ENCODE results near the gene CAND2.
"Not testable (repeated sequence)": the region's sequence is repeated elsewhere in the genome, so short reads cannot be mapped to it uniquely, and the experiment has no call there.

Gene CAND2

DNA sequence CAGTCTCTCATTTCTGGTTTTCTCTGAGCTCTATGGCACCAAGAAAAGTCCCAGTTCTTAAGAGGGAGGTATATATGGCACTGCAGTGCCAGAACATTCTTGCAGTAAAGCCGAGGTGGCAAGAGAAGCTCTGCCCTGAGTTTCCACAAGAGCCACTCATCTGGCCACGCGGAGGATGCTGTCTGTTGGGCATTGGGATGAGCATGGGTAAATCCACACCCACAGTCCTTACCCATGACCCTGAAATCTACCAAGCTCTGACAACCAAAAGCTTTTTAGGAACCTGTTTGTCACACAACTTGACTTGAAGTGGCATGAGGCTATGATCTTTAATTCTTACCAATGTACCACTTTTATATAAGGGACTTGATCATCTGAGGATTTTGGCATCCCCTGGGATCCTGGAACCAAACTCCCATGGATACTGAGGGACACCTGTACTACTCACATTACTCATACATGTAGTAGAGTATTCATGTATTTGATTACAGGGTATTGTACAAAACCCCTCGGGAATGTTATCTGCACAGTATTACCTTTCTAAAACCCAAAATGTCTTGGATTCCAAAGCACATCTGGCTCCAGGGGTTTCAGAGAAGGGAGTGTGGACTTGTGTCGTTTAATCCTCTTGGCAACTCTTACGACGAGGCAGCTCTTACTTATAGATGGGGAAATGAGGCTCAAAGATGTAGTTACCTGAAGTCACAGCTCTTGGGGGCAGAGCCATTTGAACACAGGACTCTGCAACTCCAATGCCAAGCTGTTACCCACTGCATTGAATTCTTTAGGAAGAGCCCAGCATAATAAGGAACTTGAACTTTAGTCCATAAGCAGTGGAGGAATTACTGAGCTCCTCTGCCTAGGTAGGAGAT lies 36.1 kb downstream of the CAND2 start:
- DNase-seq, result no peak

- DNase-seq, result no peak
These were observed 37.0 kb downstream of the CAND2 start for GRCh38 chr3:12833222-12834161.

DNA sequence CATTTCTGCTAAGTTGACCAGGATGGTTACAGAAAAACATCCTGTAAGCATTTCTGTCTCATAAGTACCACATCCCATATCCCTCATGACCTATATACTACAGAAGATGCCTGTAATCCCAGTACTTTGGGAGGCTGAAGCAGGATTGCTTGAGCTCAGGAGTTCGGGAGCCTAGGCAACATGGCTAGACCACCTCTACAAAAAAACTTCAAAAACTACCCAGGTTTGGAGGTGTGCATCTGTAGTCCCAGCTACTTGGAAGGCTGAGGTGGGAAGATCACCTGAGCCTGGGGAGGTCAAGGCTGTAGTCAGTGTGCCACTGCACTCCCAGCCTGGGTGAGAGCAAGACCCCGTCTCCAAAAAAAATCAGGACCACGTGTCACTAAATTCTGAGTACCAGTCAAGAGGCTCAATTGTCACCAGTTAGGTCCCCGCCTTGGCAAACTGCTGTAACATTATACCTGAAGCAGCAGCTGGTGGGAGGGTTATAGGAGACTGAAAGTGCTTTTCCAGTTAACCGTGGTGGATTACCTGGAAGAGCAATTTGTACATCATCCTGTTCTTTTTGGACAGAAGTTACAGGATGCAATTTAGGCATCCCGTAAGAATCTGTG lies 38.7 kb downstream of the CAND2 start:
- DNase-seq, result no peak

GRCh38 chr3:12837295-12837986 lies 41.0 kb downstream of the CAND2 start:
- no peak for DNase-seq

- DNase-seq, result no peak
These were observed 41.9 kb downstream of the CAND2 start for GRCh38 chr3:12838179-12838965.

DNA sequence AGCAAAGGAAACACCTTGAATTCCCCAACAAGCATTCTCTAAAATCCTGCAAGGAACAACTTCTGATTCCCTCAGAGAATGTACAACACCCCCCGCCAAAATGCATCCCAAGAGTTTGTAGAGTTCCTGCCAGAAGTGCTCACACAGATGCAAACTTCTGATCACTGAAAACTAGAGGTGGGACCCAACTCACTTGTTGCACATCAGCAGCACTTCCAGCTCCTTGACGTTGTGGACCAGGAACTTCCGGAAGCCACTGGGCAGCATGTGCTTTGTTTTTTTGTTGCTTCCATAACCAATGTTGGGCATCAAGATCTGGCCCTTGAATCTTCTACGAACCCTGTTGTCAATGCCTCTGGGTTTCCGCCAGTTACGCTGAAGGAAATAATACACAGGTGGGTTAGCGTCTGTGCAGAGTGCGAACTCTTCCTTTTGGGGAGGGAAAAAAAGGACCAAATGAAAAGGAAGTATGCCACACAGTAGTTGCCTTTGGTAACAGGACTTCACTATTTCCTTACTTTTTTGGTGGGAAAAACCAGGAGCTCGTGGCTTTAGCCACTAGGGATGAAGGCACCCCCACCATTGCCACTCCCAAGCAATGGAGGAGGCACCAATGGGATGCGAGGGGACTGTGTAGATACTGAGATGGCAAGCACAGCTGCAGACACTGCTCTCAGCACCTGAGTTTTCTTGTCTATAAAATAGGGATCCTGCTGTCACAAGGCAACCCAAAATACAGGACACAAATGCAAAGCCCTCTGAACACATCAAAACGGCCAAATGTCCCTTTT lies 42.9 kb downstream of the CAND2 start:
- DNase-seq, result no peak

DNA sequence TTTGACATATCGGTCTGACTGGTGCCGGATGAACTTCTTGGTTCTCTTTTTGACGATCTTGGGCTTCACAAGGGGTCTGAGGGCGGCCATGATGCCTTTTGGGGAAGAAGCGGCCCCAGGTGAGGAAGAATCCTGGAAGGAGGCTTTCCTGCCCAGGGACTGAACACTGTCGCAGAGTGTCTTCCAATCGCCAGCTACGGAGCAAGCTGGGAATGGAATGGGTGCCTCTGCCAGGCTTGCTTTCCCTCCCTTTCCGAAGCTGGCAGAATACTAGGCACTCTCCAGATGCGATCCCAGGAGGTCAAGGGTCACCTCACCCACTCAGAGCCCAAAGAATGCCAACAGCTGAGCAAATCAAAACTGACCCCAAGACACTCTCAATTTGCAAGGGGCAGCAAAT lies 43.7 kb downstream of the CAND2 start:
- DNase-seq, result not testable (repeated sequence)

- peak; percentile 32 for DNase-seq
These were observed 44.2 kb downstream of the CAND2 start for GRCh38 chr3:12840591-12841148.

DNA sequence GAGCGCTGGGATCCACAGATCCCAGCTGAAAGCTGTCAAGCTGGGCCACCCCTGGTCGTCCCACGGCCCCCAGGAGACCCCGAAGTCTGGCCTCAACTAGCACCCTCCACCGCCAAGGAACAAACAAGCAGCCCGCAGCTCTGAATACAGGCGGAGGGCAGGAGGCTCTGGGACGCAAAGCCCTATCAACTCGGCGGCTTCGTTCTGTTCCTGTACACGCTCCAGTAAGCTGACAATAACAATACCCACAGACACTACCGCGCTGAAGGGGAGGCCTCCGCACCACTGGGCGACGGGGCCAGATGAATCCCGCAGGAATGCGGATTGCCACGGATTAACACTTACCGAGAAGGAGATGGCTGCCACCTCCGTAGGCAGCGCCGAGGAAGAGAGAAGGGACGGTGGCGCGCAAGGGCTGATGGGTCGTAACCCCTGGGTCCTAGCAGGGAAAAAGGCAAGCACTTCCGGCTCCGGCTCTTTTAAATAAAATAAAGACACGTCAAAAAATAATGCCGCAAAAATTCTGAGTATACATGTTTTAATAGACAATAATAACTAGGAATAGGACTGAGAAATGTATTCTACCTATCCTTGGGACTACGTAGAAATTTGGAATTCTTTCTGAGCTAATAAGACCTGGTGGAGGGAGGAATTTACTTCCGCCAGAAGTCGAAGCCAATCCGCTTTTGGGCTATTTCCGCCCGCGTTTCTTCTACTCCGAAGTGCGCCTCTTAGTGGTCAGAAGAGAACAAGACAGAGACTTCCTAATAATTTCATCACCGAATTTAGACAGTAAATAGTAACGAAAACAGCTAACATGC lies 44.9 kb downstream of the CAND2 start, which contains the start of gene RPL32:
TSS of gene RPL32 (minus strand) at position 417 of the 821 bp plus-strand sequence. CDS start 1,328 bp downstream, outside the sequence.
- DNase-seq, result peak; percentile 96

DNA sequence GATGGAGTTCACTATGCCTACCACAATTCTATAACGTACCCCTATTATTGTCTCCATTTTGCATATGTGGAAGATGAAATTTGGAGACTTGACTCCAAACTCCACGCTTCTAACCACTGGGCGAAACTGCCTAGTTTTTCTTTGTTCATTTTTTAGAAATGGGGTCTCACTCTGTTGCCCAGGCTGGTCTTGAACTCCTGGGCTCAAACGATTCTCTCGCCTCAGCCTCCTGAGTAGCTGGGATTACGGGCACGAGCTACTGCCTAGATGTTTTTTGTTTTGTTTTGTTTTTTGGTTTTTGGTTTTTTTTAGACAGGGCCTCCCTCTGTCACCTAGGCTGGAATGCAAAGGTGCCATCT lies 45.5 kb downstream of the CAND2 start:
- DNase-seq, result no peak

GRCh38 chr3:12842469-12842868 lies 46.0 kb downstream of the CAND2 start:
- no peak for DNase-seq

- peak; percentile 58 for DNase-seq
These were observed 49.3 kb downstream of the CAND2 start for GRCh38 chr3:12845811-12846210.

DNA sequence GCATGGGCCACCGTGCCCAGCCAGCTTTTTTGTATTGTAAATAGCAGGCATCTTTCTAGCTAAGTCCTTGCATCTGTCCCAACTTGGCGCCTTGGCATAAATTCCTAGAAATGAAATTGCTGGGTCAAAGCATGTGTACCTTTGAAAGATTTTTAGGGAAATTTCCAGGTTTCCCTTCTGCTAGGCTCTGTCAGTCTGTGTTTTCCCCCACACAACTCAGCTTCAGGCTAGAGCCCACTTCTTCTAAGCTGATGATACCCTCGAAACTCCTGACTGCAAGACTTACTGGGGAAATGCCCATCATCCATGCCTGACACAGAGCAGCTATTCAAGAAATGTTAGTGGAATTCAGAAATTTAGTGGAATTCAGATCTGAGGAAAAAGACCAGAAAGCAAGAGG lies 55.7 kb downstream of the CAND2 start:
- DNase-seq, result peak; percentile 16

GRCh38 chr3:12853847-12854246 lies 57.4 kb downstream of the CAND2 start:
- DNase-seq, result peak; percentile 57

DNA sequence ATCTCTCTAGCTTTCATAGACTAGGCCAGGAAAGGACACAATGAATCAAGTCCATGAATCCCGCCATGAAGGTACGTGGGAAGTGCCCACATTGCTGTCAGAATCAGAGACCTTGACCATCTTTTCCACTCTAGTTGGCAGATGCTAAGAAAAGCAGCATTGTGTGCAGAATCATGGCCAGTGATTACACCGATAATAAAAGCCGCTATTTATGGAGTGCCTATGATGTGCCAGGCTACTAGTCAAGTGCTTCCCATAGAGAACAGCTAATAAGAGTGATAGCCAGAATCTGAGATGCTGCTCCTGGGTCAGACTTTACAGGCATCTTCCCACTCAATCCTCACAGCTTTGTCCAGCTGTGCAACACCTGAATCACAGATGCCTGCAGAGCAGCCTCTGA lies 58.1 kb downstream of the CAND2 start:
- no peak for DNase-seq

DNA sequence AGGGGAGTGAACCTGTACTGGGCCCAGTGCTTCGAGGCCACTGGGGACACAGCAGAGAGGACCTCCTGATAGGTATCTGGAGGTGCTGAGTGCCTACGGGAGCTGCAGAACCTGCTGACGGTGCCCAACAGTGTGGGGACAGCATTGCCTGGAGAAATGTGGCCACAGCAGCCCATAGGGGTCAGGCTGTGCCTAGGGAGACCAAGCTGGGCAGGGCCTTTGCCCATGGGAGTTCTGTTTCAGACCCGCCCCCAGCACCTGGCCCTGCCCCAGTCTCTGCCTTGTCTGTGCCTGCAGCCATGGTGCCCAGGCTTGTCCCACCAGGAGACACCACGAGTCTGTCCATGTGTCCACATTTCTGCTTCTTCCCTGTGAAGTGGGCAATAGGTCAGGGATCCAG lies 60.1 kb downstream of the CAND2 start:
- no peak for DNase-seq

DNA sequence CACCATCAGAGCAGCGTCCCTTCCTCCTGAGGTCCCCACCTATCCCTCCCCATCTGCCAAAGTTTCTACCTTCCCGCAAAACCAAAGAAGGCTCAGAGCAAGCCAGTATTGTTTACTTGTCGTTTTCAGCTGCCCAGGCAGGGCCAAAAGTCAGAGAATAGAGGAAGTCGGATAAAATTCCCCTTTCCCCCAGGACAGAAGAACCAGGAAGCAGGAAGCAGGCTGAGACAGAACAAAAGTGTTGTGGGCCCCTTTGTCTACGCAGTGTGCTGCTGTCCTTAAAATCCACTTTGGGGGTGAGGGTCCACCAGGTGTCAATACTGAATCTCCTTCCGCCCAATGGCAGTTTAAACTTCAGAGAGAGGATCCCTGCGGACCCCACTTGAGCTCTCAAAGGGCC lies 63.4 kb downstream of the CAND2 start:
- DNase-seq, result peak; percentile 14

DNA sequence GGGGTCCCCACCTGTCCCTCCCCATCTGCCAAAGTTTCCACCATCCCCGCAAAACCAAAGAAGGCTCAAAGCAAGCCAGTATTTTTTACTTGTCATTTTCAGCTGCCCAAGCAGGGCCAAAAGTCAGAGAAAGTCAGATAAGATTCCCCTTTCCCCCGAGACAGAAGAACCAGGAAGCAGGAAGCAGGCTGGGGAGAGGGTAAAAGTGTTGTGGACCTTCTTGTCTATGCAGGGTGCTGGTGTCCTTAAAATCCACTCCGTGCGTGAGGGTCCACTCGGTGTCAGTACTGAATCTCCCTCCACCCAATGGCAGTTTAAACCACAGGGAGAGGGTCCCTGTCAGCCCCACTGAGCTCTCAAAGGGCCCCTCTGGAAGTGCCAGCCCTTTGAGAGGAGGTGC lies 65.1 kb downstream of the CAND2 start:
- DNase-seq, result no peak

- no peak for DNase-seq
These were observed 65.9 kb downstream of the CAND2 start for GRCh38 chr3:12862387-12862786.

DNA sequence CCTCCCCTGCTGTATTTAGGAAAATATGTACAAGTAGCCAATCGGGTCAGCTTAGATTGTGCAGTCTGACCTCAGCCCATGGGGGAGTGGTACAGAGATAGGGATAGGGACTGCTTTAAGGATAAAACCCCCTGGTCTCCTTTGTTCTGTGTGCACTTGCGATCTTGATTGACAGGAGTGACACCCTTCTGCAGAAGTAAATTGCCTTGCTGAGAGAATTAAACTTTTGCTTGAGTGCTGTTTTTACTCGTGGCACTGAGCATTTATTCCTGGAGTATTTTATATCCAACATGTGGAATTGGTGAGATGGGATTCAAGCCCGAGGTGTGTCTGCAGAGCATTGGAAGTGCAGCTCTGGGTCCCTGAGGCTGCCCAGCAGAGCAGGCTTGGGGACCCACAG lies 68.8 kb downstream of the CAND2 start:
- no peak for DNase-seq
